Hepatocyte (in vitro differentiated cells): Measurements from ENCODE around the gene SULT1E1. TPM values are rescaled to one million over a fixed set of nuclear protein-coding genes. Genes with fewer than 3 reads are reported as not detected.
"Not testable (repeated sequence)": the region's sequence is repeated elsewhere in the genome, so short reads cannot be mapped to it uniquely, and the experiment has no call there.

ENCODE experiments used
- DNase-seq: peaks from one replicate; pipeline ENCODE4 v3.0.0-alpha.2; 2016; ENCODE audit warnings: low spot score
- H2AFZ ChIP-seq: fragments of 200-600 bp; sonication (generic); 2 replicates; pipeline ENCODE4 v1.6.0; 2016; ENCODE audit warnings: antibody characterized with exemption, mild to moderate bottlenecking
- H3K27ac ChIP-seq: fragments of 200-600 bp; sonication (generic); 2 replicates; pipeline ENCODE4 v1.5.1; 2016; ENCODE audit warnings: mild to moderate bottlenecking
- H3K27me3 ChIP-seq: fragments of 200-600 bp; sonication (generic); 2 replicates; pipeline ENCODE4 v1.6.1; 2016
- H3K36me3 ChIP-seq: fragments of 200-600 bp; sonication (generic); replicated peaks from 2 replicates; pipeline ENCODE4 v1.5.1; 2016; ENCODE audit warnings: low read depth; ENCODE audit not compliant: insufficient read depth
- H3K4me1 ChIP-seq: fragments of 200-600 bp; sonication (generic); 2 replicates; pipeline ENCODE4 v1.5.1; 2016; ENCODE audit warnings: mild to moderate bottlenecking, moderate library complexity; ENCODE audit not compliant: insufficient read depth
- H3K4me2 ChIP-seq: fragments of 200-600 bp; sonication (generic); 2 replicates; pipeline ENCODE4 v1.6.0; 2016
- H3K4me3 ChIP-seq: fragments of 200-600 bp; sonication (generic); 2 replicates; pipeline ENCODE4 v1.5.1; 2016; ENCODE audit warnings: mild to moderate bottlenecking
- H3K79me2 ChIP-seq: fragments of 200-600 bp; sonication (generic); 2 replicates; pipeline ENCODE4 v1.6.0; 2017; ENCODE audit warnings: mild to moderate bottlenecking
- H3K9me2 ChIP-seq: fragments of 200-600 bp; sonication (generic); replicated peaks from 2 replicates; pipeline ENCODE4 v1.6.0; 2017; ENCODE audit warnings: mild to moderate bottlenecking; ENCODE audit not compliant: insufficient read depth
- H3K9me3 ChIP-seq: fragments of 200-600 bp; sonication (generic); 2 replicates; pipeline ENCODE4 v1.5.1; 2016; ENCODE audit warnings: low read depth, mild to moderate bottlenecking
- H4K20me1 ChIP-seq: fragments of 200-600 bp; sonication (generic); 2 replicates; pipeline ENCODE4 v1.6.0; 2016; ENCODE audit warnings: mild to moderate bottlenecking; ENCODE audit not compliant: insufficient read depth, poor library complexity, severe bottlenecking
- CTCF ChIP-seq: fragments of 200-600 bp; sonication (generic); IDR thresholded peaks from 2 replicates; pipeline ENCODE4 v1.5.1; 2016; ENCODE audit warnings: antibody characterized with exemption, mild to moderate bottlenecking; ENCODE audit not compliant: poor library complexity
- EZH2 ChIP-seq: fragments of 200-600 bp; sonication (generic); IDR thresholded peaks from 2 replicates; pipeline ENCODE4 v1.6.1; 2016; ENCODE audit warnings: antibody characterized with exemption, mild to moderate bottlenecking, borderline replicate concordance
- EZH2phosphoT487 ChIP-seq: fragments of 200-600 bp; sonication (generic); IDR thresholded peaks from one replicate; pipeline ENCODE4 v1.6.1; 2018; ENCODE audit warnings: antibody characterized with exemption, mild to moderate bottlenecking, low read depth, moderate library complexity; ENCODE audit not compliant: unreplicated experiment, severe bottlenecking
- WGBS: methylation state at CpG from one replicate; pipeline ENCODE4 v1.1.6; 2016; ENCODE audit warnings: low lambda C conversion rate; ENCODE audit errors: missing lambda C conversion rate; 5-methylcytosine and 5-hydroxymethylcytosine counted together
- polyA plus RNA-seq: library from polyadenylated mRNA; unstranded; fragments of >200 nt; fragmentation: Nextera tagmentation; extraction: Ambion mirVana; gene quantifications from 2 replicates; pipeline ENCODE4 v1.2.1, GENCODE V29; 2016
- total RNA-seq: library from RNA; depleted of rRNA; stranded (reverse); fragments of >200 nt; gene quantifications from 2 replicates; pipeline ENCODE4 v1.2.3, GENCODE V29; 2014

Gene SULT1E1
- total and polyA plus RNA-seq, 2 experiments from 2014 or later = 42.1 to 72.5 TPM

DNA sequence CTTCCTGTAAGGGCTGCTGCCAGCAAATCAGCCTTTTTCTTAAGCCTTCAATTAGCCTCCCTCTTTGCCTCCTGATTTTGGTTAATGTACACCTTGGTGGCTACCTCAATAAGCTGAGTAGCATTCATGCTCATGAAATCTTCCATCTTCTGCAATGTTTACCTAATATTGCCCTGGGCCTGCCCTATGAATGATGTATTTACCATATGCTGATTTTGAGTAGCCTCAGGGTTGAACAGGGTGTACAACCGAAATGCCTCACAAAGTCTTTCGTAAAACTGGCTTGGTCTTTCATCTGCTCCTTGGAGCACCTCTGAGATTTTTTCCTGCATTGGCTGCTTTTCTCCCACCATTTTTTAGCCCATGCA lies 29.8 kb downstream of the SULT1E1 start:
- Histone ChIP-seq H3K9me2 (no peaks in the 10 kb centered on the region), H2AFZ (no peak overlapping the region), H4K20me1 (no peaks in the 10 kb centered on the region), H3K4me2 (peak overlapping the region; percentile 66), H3K27ac (no peak overlapping the region), H3K27me3 (no peaks in the 10 kb centered on the region), H3K4me1 (peaks cover 37% of the 10 kb centered on the region), H3K4me3 (no peak overlapping the region), H3K36me3 (no peaks in the 10 kb centered on the region), H3K9me3 (no peaks in the 10 kb centered on the region), H3K79me2 (peaks cover 28% of the 10 kb centered on the region)
- TF ChIP-seq EZH2 (no peak), EZH2phosphoT487 (no peak), CTCF (no peak)
- DNase-seq = no peak
- WGBS = 84% methylated on average over 2 of the region's 2 CpGs

- no peaks in the 10 kb centered on the region for H3K9me2 ChIP-seq
- 91% methylated on average over 2 of the region's 2 CpGs for WGBS
- no peak overlapping the region for H3K27ac ChIP-seq
Measured at GRCh38 chr4:69829678-69830077, 30.3 kb downstream of the SULT1E1 start.

DNA sequence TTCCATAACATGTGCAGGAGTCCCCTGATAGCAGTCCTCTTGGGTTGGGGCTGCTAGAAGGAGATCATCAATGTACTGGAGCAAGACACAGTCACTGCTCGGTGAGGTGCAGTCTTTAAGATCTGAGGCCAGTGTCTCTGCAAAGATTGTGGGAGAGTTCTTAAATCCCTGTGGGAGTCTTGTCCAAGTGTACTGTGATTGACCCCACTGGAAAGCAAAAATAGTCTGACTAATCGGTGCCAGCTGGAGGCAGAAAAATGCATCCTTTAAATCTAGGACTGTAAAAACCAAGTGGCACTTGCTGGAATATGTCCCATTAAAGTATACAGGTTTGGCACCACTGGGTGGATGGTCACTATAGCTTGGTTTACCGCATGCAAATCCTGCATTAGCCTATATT lies 31.1 kb downstream of the SULT1E1 start:
- H3K4me3 ChIP-seq = no peak overlapping the region
- H3K9me2 ChIP-seq = no peaks in the 10 kb centered on the region
- no peaks in the 10 kb centered on the region for H4K20me1 ChIP-seq
- TF ChIP-seq CTCF (no peak), EZH2phosphoT487 (no peak), EZH2 (no peak)
- peak overlapping the region; percentile 20 for H3K27ac ChIP-seq
- H3K36me3 ChIP-seq = no peaks in the 10 kb centered on the region
- peaks cover 28% of the 10 kb centered on the region for H3K79me2 ChIP-seq
- H3K9me3 ChIP-seq = no peaks in the 10 kb centered on the region
- peaks cover 36% of the 10 kb centered on the region for H3K4me1 ChIP-seq
- H3K4me2 ChIP-seq = peak overlapping the region; percentile 10
- H2AFZ ChIP-seq = no peak overlapping the region
- no peaks in the 10 kb centered on the region for H3K27me3 ChIP-seq
- DNase-seq = no peak
- WGBS = 74% methylated on average over 3 of the region's 3 CpGs

More at GRCh38 chr4:69829678-69830077, 30.3 kb downstream of the SULT1E1 start:
- Histone ChIP-seq H3K27me3 (no peaks in the 10 kb centered on the region), H3K79me2 (peaks cover 28% of the 10 kb centered on the region), H3K9me3 (no peaks in the 10 kb centered on the region), H3K4me3 (no peak overlapping the region), H3K4me1 (peaks cover 36% of the 10 kb centered on the region), H3K4me2 (peak overlapping the region; percentile 66), H4K20me1 (no peaks in the 10 kb centered on the region), H3K36me3 (no peaks in the 10 kb centered on the region), H2AFZ (no peak overlapping the region)
- no peak for DNase-seq
- TF ChIP-seq EZH2 = no peak
- TF ChIP-seq EZH2phosphoT487 = no peak
- no peak for TF ChIP-seq CTCF

- WGBS = 83% methylated on average over 8 of the region's 8 CpGs
- Histone ChIP-seq H3K4me1 (peaks cover 29% of the 10 kb centered on the region), H3K79me2 (peaks cover 28% of the 10 kb centered on the region), H3K27ac (peak overlapping the region; percentile 91)
- H2AFZ ChIP-seq, H3K27me3 ChIP-seq, H3K4me3 ChIP-seq, H3K36me3 ChIP-seq, H4K20me1 ChIP-seq, H3K4me2 ChIP-seq, H3K9me3 ChIP-seq, H3K9me2 ChIP-seq, DNase-seq: not testable (repeated sequence)
Measured at GRCh38 chr4:69825056-69825455, 34.9 kb downstream of the SULT1E1 start.
